HG02884 (cell line): ENCODE data around the gene MACROH2A1.
"Not testable (repeated sequence)": the region's sequence is repeated elsewhere in the genome, so short reads cannot be mapped to it uniquely, and the experiment has no call there.

Experiments
- ATAC-seq: cut with Tn5 transposase; IDR thresholded peaks from one replicate; pipeline ENCODE4 v1.9.1; 2021; ENCODE audit warnings: mild to moderate bottlenecking, moderate library complexity; ENCODE audit not compliant: unreplicated experiment

Gene MACROH2A1

DNA sequence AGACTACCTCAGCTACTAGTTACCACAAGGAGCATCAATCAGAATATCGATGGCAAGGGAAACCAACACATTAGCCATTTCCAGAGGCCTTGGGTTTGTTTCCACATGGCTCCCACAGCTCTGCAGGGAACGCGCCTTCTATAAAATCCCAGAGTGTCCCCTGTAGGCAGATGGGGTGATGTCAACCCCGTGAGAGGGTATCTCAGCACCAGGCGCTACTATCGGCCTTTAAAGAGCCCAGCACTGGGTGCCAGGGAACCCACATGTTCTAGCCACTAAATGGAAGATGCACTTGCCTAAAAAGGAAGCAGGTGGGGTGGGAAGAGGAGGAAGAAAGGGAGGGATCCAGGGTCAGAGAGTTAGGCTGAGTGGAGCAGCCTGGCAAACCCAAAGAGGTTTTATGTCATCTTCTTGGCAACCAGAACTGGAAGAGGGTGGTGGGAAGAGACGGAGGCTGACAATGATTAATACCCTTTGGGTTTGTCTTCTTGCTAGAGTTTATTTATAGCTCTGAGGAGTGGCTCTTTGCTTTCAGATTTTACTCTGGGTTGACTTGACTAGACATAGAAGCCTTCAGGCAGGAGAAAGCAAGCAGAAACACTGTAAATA is 19.9 kb downstream of the MACROH2A1 start:
- no peak for ATAC-seq

DNA sequence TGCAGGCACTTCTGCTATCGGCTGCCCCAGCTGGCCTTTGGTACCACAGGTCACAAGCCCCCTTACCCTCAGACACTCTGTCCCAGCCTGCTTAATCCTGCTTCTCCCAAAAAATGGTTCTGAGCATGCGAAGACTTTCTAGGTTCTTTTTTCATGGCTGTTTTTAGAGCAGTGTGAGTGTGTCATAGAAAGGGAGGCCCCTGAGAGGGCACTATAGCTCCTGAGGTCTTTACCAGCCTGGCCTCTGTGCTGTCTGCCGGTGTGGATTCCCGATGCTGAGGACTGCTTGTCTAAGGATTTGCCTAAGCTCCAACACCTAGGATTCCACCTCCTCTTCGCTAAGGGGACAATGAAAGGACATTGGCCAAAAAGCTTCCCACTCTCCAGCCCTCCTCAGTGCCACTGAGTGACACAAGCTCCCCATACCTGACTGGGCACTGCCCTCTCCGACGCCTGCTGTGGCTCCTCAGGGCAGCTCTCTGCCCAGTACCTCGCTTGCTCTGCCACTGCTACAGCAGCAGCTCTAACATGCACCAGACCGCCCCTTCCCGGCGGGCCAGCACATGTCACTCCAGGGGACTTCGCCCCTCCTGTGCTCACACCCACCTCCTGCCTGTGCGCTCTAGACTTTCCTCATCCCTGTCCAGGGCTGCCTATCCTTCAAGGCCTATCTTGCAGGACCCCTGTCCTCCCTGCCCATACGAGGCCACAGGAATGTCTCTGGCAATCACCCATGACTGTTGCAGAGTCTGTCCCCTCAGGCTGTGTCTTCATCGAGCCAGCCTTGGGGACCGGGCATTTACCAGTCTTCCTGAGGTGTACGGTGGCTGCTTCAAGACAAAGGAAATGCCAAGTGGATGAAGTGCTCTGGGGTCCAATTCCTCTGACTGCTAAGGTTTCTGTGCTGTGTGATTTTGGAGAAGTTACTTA is 21.0 kb downstream of the MACROH2A1 start:
- no peak for ATAC-seq

DNA sequence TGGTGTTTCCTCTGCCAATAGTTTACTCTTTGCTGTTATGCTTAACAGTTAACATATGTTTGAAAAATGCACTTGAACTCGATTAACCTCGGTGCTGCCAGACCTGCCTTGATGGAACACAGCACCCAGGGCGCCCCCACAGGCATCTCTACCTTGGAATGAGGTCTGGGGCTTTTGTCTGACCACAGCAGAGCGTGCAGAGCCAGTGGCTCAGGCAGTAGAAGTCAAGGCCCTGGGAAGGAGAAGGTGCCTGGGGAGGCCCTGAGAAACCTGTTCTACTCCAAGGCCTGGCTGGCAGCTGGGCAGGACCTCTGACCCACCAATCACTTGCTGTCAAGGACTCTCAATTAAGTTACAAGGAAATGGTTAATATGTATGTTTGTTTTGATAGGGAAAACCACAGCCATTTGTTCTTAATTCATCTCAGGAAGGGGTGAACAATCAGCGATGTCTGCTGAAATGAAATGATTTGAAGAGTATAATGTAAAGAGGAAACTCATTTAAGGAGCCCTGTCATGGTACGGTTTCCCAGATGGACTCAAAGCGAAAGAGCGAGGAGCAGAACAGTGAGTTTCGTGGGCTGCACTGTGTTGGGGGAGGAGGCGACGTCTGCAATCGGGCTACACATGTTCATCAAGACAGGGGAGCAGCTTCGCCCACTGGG is 21.9 kb downstream of the MACROH2A1 start:
- peak; percentile 90 for ATAC-seq

DNA sequence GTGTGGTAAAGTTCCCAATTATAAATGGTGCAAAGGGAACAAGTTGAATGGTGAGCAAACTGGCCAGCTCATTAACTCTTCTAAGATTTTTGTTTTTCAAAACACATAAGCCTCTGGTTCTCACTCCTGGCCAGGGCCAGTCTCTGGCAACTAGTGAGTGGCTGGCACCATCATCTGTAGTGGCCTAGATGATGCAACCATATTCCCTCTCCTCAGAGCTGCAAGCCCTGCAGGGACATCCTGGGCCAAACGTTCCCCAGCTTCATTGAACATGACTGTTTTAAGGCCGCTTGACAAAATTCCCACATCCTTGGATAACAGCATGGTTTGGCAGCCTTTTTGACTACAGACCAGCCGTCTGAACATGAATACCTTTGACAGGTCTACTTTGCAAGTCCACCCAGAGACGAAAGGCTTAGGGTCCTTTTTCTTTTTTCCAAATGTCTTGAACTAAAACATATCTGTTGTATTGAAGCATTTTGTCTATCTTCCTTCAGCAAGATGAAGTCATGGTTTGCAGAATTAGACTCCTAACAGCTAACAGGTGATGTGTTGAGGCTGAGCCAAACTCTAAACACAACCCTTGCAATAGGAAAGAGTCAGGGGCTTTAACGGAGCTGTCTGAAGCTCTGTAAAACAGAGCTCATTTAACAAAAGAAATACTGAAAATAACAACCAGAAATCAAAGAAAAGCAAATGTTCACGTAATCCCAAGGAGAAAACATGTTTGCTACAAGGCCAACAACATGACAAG is 23.8 kb downstream of the MACROH2A1 start:
- ATAC-seq: no peak

DNA sequence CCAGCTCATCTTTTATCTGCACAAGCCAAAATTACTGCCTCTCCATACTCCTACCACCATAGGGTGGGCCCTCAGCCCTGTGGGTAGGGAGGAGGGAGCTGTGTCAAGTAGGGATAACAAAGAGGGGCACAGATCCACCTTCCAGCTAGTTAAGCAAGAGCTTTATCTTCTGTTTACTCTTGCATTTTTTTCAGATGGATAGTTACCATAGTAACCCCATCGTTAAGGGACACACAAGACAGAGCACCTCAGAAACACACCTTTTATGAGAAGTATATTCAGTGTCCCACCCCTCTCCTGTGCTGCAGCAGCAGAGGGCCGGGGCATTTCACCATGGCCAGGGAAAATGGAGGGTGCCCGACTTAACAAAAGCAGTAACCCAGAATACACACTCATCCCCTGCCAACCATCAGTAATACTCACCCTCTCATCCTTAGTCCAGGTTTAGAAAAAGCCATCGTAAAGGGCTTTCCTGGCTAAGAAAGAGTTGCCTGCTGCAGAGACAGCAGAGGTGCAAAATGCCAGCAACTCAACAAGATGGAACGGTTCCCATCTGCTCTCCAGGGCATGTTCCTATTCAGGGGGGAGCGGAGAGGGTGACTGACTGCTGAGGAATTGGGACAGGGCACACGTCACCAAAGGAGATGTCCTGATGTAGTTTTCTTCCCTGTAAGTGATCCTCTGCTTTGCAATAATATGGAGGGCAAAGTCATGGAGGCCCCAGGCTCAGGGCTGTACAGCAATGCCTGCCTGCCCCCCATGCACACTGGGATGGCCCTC is 25.1 kb downstream of the MACROH2A1 start:
- ATAC-seq: no peak

DNA sequence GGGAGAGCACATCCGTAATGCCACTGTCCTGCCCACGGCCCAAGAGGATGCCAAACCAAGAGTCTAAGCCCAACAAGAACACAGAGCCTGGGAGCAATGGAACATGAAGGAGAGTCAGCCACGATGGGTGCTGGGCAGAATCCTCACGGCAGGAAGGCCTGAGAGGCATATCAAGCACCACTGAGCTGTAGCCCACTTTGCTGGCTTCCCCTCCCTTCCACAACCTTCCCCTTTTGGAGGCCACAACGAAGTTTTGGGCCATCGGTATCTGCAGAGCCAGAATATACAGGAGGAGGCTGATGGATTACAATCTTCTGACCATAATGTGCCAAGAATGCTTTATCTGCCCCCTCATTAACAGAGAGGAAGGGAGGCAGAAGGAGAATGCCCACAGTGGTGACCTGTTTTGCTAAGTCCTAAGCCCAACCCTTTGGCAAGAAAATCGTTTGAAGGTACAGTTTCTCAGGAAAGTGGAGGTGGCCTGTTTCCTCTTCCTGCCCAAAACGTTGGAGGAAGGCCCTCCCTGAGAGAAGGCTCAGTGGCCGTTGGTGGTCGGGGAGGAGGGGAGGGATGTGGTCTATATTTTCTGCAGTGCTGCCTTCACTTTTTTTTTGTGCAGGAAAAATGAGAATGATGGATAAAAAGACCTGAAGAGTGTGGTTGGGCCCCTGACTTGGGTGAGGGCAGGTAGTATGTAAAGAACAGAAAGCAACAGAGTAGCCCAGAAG is 26.2 kb downstream of the MACROH2A1 start:
- no peak for ATAC-seq

DNA sequence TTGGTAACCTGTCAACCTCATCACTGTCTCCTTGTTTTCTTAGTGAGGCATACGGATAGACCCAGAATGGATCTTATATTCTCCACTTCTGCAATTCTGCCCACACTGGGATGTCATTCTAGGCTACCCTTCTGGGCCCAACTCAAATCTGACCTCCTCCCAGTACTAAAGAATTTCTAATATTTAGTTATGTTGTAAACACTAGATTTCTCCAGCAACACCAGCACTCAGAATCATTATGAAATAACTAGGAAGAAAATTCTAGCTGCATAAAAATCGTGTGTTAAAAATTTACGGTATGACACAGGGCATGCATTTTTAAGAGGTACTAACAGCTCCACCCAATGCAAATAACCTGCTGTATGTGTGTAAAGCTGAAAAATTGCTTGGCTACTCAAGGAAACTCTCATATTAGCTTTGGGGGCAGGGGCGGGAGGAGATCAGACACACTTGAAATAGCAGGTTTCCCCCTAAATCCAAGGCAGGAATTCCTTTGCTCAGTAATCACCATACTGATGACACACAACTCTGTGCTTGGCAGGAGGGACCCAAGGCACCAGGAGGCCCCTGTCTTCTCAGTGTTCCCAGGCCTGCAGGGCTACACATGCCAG is 27.3 kb downstream of the MACROH2A1 start:
- ATAC-seq: no peak

DNA sequence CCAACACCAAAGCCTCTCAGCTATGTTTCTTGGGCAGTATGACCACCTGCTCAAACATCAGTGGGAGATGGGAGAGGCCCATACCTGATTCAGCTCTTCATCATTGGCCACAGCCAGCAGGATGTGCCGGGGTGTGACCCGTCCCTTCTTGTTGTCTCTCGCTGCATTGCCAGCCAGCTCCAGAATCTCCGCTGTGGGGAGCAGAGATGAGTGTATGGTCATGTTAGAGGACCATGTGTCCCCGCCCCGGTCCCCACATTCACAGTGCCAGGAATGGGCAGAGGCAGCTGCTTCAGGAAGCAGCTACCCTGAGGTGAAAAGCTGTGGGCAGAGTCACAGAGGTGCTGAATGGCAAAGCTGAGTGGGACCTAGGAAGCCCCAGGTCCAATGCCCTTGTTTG is 29.1 kb downstream of the MACROH2A1 start:
- no peak for ATAC-seq

DNA sequence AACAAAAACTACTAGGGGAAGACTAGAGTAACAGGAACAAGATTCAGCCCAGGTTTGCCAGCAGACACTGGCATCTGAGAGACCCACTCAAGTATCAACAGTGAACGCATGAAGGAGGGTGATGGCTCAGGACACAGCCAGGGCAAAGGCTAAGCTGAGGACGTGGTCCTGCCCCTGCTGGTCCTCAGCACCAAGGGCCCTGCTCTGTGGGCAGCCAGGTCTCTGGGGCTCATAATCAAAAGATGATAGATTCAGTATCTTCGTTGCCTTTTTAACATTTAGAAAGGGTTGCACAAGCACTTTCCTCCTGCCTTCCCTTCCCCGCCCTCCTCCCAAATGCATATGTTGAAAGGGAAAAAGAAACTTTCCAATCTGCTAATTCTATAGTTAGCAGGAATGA is 31.5 kb downstream of the MACROH2A1 start:
- ATAC-seq: no peak

DNA sequence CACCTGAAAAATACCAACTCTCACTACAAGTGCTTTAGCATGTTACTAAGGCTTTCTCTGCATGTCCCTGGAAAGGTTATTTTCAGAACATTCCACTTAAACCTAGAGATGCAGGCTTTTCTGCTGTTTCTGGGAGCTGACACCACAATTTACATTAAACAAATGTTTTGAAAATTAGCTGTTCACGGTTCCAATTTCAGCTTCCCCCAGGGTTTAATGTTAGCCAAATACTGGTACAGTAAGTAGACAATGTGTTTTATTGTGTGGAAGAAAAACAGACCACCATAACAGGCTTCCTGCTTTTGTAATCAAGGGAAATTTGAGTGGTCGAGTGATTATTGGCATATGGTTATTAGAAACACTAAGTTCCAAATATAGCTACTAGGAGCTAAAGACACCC is 32.0 kb downstream of the MACROH2A1 start:
- ATAC-seq: no peak

DNA sequence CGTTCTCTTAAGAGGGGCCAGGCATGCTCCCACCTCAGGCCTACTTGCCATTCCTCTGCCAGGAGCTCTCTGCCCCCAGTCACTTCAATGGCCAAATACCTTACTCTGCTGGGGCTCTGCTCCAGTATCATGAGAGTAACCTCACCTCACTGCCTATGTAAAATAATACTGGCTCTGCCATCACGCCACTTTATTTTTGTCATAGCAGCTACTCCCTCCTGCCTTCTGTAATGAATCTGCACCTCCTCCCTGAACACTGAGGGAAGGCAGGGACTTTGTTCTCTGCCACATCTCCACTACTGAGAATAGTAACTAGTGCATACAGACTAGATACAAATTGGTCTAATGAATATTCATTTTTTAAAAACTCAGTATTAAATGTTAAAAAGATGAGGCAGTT is 33.8 kb downstream of the MACROH2A1 start:
- ATAC-seq: no peak

DNA sequence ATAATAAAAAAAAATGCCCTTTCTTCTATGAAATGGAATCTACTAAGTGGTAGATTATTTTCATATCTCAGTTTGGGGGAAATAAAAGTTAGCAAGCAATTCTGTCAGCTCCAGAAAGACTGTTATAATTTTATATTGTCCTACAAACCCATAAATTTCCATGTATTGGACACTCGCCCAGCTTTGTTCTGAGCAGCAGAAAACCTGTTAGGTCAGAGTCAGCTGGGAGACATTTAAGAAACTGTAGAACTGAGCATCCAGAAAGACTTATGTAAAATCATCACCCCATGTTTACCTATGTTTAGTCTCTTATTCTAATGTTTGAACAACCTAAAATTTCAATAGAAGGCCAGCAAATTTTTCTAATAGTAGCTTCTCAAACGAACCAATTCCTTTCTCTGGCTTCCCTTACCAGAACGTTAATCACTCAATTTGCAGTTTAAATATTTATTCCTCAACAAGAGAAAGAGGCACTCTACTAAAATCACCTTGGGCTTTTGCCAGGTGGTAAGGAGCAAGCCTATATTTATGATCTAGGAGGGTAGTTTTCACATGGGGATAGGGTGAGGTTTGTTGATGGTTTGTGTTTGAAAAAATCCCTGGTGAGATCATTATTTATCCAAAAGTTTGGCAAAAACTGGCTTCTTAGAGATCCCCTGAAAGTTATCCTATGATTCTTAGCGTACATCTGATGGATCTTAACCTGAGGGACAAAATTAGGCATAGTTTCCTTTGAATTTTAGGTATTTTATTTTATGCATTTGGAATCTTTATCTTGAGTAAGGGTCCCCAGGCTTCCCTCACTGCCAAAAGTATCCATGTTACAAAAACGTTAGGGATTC is 34.4 kb downstream of the MACROH2A1 start:
- ATAC-seq: no peak

DNA sequence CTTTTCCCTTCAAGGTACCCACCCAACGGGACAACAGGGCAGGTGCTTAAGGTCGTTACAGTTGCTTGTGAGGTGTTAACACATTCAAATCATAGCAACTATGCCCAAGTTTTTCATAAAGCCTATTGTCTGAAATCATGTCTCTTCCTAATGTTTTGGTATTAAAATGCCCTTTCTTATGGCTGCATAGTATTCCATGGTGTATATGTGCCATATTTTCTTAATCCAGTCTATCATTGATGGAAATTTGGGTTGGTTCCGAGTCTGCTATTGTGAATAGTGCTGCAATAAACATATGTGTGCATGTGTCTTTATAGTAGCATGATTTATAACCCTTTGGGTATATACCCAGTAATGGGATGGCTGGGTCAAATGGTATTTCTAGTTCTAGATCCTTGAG is 35.7 kb downstream of the MACROH2A1 start:
- not testable (repeated sequence) for ATAC-seq

DNA sequence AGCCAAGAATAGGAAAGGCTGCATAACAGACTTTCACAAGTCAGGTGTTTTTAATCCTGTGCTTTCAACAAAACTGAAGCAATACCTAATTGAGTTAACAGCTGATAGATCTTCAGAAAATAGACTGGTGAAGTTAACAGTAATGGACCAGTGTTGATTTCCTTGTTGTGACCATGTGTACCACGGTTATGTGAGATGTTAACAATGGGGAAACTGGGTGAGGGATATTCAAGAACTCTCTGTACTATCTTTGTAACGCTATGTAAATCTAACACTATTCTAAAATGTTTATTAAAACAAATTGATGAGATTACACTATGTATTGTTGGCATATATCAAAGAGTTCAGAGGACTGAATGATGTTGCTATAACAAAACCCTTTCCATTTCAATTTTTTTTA is 36.9 kb downstream of the MACROH2A1 start:
- ATAC-seq: no peak

DNA sequence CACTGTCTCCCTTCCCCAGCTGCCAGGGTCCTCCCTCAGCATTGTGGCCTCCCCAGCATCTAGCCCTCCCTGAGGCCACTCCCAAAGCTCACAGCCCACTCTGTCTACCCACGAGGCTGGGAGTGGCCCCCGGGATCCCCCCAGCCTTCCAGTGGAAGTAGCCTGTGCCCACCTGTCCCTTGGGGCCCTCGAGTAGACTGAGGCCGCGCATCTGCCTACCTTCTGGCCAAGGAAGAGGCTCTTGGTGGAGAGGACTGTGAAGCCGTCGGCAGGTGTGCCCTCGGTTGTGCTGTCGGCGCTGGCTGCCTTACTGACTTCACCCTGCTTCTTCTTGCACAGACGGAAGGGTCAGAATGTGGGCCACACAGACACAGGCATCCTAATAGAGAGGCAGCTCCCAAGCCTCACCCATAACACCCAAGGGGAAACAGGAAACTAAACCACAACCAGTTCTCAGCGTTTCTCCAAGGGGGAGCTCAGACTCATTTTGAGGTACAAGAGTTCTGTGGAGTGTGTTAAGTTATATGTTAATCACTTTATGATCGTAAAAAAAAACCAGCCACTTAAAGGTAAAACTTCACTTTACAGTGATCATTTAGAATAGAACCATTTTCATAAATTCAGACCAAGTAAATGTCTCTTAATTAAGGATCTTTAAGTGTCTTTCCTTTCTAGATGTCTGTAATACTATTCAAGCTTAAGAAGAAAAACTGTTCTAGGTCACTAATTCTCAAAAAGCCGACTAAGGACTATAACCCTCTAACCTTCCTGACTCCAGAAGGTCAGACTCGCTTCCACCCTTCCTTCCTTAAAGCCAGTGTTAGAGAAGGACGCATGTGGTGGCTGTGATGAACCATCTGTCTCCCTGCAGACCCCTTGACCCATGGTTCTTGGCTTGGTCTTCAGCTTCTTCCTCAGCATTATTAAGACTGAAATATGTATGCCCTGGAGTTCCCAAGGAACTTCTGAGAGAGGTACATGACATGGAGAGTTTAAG is 38.5 kb downstream of the MACROH2A1 start:
- no peak for ATAC-seq

DNA sequence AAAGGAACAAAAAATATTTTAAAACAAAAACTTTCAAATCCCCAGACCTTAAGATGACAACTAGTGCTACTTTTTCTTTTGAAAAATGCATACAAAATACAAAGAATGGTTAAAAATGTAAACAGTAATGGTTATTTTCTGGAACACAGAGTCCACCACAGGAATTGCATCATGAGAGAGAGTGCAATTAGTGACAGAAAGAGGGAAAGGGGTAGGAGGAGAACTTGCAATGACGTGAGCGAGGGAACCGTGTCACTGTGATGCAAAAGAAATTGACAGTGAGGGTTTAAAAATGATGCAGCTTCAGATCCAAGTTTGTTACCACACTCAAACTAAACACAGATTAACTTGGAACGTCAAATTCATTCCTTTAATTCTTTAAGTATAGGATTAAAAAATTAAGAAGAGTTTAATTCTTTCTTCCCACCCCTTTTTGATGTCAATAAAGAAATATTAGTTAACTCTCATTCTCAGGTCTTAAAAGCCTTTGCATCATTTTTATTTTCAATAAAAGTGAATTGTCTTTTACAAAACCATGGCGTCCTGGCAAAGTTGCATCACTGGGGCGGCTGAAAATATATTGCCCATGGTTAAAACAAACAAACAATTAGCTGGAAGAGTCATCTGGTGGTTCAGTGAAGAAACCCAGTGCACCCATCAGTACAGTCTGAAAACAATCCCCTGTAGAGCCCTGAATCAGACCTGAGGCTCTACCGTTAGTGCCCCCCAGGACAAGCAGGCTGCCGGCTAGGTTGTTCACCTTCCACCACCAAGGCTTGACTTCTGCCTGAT is 39.5 kb downstream of the MACROH2A1 start:
- ATAC-seq: no peak
